HG02763 (cell line): ENCODE measurements around the gene MRPS2.
"Not testable (repeated sequence)": the region's sequence is repeated elsewhere in the genome, so short reads cannot be mapped to it uniquely, and the experiment has no call there.

Experiments used
- ATAC-seq: cut with Tn5 transposase; IDR thresholded peaks from one replicate; pipeline ENCODE4 v1.9.1; 2021; ENCODE audit warnings: mild to moderate bottlenecking, moderate library complexity; ENCODE audit not compliant: unreplicated experiment

MRPS2 gene

DNA sequence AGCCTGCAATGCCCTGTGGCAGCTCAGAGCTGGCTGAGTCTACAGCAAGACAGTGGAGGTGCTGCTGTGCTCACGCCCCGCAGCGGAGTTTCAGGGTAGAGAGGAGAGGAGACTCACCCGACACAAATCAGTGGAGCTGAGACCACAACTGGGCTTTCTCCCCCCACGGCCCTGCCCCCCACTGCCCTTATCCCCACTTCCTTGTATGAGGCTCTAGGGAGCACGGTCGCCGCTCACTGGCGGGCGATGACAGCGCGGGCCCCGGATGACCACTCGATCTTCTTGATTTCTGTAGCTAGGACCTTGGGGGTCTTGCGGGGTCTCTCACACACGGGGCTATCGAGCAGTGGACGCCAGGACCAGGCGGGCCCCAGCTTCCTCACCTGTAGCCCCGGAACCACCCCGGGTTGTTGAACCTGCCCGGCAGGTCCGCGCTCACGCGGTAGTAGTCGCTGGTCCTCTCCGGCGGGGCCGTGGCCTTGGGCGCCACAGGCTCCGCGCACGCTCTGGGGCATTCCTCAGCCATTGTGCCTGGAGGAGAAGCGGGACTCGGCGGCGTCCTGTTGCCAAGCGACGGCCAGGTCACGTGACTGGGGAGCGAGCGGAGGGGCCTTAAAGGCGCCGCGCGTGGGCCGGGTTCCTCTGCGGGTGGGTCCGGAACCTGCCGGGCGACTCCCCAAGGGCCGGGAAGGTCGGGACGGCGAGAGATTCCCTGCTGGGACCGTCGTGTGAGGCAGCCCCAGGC lies 984 bp upstream of the MRPS2 start:
- ATAC-seq, result peak; percentile 61

DNA sequence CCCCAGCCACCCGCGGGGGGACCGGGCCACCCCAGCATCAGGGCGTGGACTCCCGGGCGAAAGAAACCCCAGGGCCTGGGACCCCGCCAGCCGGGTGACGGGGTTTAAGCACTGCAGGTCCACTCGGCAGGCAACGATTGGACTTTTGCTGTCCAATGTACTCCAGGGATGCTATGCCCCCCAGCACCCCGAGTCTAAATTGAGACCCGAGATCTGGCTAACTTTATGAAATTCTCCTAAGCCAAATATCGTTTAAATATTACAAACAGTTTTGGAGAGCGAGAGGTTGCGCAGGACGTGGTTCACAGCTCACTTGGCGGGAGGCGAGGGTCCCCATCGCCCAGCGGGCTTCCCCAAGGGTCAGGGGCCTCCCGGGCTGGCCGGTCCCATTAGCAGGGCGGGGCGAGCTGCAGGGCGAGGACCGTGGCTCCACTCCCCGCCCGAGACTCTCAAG lies 384 bp upstream of the MRPS2 start:
- no peak for ATAC-seq

DNA sequence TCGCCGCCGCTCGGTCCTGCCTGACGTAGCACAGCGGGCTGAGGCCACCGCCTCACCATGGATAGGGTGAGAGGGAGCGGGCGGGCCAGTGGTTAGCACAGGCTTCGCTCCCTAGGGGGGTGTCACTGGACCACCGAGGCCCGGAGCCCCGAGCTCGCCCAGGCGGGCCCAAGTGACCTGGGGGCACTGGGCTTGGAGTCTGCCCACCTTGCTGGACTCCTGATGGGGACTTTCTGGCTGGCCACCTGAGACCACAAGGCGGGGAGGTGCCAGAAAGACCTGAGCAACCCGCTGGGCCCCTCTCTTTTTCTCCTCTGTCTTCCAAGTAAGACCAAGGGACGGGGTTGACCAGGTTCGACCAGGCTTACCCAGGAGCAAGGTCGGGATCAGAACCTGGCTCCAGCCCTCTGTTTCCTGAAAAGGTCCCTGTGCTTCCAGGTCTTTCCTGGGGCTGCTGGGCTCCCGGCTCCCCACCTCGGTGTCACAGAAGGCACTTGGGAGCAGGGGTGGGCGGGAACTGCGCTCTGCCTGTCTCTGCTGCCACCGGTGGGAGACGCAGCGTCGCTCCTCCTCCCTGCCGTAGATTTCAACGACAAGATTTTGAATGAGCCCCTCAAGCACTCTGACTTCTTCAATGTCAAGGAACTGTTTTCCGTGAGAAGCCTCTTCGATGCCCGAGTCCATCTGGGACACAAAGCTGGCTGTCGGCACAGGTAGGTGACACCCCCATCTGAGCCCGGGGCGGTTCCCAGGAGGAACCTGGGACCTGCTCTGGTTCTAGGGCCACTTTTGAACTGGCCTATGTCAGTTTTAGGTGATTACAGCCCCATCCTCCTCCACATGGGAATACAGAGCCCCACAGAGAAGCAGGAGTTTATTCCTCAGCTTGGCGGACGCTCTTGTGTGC lies 1.0 kb downstream of the MRPS2 start:
- no peak for ATAC-seq

DNA sequence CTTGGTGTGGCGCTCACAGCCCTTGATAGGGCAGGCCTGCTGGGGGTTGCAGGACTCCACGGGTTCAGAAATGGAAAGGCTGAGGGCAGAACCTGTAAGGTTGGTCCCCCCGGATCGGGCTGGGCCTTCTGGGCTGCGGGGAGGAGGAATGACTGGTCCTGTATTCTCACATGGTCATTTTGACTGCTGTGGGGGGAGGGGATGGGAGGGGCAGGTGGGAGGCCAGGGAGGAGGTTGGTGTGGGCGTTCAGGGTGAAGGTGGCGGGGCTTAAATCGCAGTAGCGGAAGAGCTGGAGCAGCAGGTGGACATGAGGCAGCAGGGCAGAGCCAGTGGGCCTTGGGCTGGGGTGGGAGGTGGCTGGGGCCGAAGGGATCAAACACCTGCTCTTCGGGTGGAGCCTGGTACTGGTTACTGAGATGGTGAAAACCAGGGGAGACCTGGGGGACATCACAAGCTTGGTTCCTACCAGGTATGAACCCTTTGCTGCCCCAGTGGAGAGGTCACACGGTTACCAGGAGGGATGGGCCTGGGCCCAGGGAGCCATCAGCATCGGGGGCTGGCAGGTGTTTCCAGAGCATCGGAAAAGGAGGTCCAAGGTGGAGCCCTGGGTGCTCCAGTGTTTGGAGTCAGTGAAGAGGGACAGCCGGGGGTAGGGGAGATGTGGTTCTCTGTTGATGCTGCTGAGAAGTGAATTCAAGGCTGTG lies 1.8 kb downstream of the MRPS2 start:
- ATAC-seq, result no peak

DNA sequence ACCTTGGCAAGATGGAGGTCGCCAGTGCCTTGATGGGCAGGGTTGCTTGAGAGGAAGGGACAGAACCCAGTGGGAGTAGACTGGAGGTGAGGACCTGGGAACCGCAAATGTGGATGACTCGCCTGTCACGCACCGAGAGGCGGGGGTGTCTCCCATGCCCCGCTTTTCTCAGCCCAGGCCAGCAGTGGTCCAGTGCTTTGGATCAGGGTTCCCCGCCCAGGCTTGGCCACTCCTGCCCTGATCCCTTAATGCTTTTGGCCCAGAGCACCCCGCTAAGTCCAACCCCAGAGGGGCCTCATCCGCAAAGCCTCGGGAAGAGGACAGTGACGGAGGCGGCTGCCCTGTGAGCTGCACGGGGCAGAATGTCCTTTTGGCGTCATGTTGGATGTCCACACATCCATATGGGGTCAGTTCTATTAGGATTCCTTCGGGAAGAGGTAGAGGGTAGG lies 2.4 kb downstream of the MRPS2 start:
- ATAC-seq, result no peak

DNA sequence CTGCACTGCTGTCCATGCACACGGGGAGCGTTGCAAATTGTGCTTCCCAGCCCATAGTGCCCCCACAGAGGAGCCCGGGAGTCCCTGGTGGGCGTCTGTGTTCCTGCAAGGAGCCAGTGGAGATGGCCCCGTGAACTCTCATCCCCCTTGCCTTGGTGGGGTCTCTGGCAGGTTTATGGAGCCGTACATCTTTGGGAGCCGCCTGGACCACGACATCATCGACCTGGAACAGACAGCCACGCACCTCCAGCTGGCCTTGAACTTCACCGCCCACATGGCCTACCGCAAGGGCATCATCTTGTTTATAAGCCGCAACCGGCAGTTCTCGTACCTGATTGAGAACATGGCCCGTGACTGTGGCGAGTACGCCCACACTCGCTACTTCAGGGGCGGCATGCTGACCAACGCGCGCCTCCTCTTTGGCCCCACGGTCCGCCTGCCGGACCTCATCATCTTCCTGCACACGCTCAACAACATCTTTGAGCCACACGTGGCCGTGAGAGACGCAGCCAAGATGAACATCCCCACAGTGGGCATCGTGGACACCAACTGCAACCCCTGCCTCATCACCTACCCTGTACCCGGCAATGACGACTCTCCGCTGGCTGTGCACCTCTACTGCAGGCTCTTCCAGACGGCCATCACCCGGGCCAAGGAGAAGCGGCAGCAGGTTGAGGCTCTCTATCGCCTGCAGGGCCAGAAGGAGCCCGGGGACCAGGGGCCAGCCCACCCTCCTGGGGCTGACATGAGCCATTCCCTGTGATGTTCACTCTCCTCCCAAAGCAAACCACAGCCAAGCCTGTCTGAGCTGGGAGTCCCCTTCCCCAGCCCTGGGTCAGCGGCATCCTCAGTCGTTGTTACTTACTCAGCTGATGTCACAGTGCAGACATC lies 3.1 kb downstream of the MRPS2 start:
- ATAC-seq, result no peak

DNA sequence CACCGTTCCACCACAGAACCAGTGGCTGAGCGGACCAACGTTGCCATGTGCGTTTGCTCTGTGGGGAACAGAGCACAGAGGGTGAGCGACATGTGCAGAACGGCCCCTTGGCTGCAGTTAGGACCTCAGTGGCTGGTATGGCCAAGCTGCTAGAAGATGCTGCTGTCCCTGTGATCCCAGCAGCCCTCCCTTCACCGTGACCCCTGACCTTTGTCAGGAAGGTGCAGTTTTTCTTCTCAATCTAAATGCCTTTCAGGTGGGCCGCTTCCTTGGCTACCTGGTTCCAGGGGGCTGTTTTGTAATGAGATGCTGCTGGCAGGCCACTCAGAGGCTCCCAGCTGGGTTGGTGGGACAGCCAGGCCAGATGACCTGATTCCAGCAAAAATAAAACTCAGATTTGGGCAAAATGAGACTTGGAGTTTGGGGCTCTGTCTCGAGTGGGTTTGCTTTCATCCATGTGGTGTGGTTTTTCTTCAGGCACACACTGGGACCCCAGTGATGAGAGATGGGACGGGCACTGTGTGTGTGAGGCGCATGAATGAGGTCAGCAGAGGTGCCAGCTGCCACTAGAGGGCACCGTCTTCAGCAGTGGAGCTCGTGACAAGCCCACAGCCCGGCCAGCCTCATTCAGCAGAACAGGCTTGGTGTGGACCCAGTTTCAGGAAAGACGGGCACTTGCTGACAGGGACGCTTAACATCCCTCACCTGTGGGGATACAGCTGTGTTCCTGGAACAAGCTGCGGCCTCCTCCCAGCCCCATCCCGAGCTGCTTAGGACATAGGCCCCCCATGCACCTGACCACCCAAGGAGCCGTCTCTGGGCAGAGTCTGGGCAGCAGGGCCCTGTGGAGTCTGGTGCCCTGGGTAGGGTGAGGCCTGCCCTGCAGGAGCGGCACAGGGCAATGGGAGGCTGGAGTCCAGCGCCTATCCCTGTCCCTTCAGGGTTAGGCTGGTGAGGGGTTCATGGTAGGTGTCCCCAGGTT lies 4.1 kb downstream of the MRPS2 start:
- no peak for ATAC-seq

DNA sequence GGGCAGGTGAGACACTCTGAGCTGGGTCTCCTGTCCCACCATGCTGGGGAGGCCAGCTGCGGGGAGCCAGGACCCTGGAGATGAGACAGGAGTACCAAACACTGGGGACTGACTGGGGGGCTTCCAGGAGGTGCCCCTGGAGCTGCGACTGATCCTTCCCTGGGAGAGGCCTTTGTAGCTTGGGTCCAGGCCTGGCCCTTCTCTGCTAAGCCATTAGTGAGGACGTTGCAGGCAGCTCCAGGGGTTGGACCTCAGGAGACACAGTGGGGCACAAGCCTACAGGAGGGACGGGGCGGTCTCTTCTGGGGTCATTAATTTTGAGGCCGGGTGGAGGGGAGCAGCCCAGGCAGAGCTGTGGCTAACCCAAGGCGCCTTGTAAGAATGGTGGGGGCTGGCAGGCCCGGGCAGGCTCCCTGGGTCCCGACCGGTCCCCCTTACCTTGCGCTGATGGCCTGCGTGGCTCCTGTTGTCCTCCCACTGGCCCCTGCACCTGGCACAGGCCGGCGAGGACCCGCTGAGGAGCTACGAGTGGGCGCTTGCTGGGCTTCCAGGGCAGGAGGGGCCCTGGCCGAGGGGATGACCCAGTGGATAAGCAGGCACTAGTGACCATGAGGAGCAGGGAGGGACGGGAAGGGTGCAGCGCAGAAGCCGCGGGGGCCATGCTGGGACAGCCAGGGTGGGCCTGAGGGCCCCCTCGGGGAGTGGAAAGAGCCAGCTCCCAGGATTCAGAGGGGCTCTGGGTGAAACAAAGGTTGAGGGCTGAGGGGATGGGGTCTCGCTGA lies 5.1 kb downstream of the MRPS2 start:
- ATAC-seq, result no peak

DNA sequence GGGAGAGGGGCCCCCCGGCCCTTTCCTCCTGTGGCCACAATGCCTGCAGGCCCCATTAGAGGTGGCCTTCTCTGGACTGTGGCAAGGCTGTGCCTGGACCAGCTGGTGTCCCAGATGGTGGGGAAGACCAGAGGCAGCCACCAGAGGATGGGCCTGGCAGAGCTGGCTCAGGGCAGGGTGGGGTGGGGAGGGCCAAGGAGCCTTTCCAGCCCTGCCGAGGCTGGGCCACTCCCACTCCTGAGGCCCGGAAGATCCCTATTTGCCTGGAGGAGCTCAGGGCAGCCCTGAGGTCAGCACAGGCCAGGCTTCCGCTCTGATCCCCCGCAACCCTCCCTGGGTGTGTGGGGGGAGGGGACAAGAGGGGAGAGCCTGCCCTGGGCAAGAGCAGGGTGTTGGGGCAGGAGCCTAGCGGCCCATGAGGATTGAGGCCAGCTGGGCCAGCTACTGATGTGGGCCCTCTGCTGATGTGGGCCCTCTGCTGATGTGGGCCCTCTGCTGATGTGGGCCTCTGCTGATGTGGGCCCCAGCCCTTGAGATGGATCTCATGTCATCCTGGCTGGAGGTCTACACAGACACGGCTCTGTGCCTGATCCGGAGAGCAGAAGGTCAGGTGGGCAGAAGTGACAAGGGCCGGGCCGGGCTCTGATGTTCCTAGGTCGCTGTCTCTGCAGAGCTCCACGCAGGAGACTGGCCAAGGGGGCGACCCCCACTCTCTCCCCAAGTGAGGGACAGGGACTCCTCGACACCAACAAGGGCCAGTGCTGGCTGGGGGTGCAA lies 6.0 kb downstream of the MRPS2 start:
- no peak for ATAC-seq

DNA sequence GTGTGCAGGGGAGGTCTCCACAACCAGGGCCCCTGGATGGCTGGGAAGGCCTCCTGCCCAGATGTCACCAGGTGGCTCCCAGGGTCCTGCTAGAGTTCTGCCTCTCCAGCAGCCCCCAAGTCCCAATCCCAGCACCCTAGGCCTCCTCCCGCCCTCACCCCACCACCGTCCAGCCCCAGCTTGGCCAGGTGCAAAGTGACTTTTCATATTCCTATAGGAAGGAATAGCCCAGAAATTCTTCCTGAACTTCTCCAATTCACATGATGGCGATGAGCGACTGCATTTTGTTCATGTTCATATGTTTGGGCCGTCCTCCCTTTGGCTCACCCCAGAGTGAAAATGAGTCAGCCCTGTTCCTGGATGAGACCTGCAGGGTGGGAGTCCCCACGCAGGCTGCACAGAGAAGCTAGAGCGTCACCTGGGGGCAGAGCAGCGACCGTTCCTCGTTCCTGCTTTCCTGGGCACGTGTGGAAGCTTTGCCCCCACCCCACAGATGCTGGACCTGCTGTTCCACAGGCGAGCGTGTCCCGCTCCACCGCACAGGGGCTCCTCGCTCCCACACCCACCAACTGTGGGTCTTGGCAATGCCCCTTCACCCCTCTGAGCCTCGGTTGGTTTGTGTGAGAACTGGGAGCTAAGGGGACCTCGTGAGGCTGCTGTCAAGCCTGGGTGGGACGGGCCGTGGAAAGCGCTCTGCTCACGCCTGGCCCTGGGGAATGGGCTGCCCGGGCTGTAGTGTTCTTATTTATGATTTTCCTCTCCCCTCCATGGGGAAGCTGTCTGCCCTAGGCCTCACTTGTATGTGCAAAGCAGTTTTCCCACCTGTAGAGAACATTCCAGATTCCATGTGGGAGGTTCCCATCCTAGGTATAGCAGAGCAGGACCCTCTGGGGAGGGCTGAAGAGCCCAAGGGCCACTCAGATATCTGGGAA lies 6.9 kb downstream of the MRPS2 start:
- ATAC-seq, result no peak

DNA sequence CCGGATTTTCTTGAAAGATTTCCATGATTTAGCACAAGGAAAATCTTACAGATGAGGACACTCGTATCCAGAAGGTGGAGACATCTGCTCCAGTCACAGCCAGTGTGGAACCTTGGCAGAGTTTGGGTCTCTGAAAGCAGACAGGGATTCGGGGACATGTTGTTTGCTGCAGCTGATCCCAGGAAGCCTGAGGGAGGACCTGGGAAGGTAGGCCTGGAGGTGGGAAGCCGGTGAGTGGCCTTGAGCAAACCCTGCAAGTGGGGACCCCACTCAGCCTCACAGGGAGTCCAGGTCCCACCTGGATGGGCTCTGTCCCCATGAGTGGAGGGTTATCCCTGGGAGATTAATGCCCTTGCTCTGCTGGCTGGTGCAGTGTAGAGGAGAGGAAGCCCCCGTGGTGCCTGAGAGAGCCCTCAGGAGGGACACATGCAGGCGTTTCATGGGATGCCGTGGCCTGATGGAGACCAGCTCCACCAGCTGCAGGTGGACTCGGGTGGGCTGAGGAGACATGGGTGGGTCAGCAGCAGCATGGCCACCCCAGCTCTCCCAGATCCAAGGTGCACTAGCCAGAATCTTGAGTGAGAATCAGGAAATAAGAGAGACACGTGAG lies 7.8 kb downstream of the MRPS2 start:
- no peak for ATAC-seq

DNA sequence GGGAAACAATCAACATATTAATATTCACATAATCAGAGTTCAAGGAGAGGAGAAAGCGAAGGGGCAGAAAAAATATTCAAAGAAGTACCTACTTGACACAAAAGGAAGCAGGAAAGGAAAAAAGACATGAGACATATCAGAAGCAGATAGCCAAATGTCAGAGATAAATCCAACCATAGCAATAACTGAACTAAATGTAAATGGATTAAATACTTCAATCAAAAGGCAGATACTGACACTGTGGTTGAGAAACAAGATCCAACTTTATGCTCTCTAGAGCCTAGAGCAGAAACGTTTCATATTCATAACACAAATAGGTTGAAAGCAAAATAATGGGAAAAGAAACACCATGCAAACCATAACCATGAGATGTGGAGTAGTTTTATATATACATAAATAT lies 9.0 kb downstream of the MRPS2 start:
- ATAC-seq, result no peak

DNA sequence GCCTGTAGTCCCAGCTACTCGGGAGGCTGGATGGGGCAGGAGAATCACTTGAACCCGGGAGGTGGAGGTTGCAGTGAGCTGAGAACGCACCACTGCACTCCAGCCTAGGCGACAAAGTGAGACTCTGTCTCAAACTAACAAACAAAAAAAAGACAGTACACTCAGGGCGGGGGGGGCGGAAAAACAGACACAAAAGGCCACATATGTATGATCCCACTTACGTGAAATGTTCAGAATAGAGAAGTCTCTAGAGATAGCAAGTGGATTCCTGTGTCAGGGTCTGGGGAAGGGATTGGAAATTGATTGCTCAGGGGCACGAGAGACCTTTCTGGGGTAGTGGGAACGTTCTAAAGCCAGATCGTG lies 11.7 kb downstream of the MRPS2 start:
- no peak for ATAC-seq

DNA sequence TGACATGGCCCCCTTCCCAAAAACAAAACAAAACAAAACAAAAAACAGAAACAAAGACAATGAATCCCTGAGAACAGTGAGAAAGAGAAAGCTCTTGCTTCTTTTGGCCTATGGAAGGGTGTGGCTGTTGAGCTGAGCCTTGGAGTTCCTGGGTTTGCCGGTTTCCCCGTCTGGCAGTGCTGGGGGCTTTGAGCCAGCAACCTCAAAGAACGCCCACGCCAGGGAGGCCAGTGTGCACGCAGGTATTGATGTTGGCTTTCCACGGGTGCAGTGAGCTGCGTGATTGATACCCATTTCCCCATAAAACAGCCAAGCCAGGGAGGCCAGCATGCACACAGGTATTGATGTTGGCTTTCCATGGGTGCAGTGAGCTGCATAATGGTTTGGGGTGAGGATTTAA lies 12.4 kb downstream of the MRPS2 start:
- no peak for ATAC-seq

DNA sequence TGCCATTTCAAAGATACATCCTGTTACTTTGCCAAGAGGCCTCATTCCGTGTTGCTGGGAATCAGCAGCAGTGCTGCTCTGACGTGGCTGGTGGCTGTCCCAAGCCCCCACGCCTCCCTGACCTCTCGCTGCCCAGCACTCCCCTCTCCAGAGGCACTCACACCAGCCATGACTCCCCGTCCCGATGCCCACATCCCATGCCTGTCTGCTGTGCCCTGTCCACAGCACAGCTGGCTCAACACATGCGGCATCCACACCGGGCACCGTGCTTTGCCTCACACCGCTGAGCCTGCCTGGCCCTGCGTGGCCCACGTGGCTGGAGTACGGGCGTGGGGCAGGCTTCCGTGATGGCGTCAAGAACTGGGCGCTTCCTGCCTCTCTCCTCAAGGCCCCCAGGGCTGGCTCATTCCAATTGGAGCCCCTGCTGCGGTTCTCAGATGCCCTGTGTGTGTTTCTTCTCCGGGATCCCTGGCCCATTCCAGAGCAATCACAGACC lies 12.9 kb downstream of the MRPS2 start:
- no peak for ATAC-seq

DNA sequence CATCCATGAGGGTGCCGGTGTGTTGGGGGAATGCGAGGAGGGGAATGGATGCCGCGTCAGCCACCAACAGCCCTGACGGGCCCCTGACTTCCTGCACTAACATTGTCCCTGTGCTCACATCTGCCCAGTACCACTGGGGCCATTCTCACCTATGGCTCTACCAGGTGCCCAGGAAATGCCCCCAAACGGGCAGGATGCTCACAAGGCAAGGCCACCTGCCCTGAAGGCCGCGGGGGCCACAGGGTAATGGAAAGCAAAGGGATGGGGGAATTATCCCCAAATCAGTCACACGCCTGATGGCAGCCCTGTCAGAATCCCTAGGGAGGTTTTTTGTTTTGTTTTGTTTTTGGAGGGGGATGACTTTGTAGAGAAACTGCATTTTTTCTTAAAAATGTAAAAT lies 13.4 kb downstream of the MRPS2 start:
- not testable (repeated sequence) for ATAC-seq
